Breast epithelium (tissue), 3 donors: Measurements from ENCODE around the gene OR4D1.

Experiments used
- CTCF ChIP-seq, 3 donors: fragments of 450-650 bp; IDR thresholded peaks; one replicate each; pipeline ENCODE4 v1.5.1; 2016 to 2017; ENCODE audit warnings: antibody characterized with exemption in 3 of 3, mild to moderate bottlenecking in 3 of 3, moderate library complexity in 3 of 3
- POLR2A ChIP-seq: fragments of 450-650 bp; IDR thresholded peaks from one replicate; pipeline ENCODE4 v1.6.1; 2016; ENCODE audit warnings: antibody characterized with exemption, mild to moderate bottlenecking, moderate library complexity

- TF ChIP-seq POLR2A = no peak
- TF ChIP-seq CTCF (IDR thresholded peaks at IDR 0.05) = no peak
These were observed 54.7 kb downstream of the OR4D1 start for GRCh38 chr17:58202859-58203258.
